CD4-positive, CD25-positive, alpha-beta regulatory T cell (primary cell): ENCODE results near the gene PIK3CB. TPM values are rescaled to one million over a fixed set of nuclear protein-coding genes. Genes with fewer than 3 reads are reported as not detected.
"Not testable (repeated sequence)": the region's sequence is repeated elsewhere in the genome, so short reads cannot be mapped to it uniquely, and the experiment has no call there.

Experiments
- ATAC-seq, 2 donors: fragments of 150-1000 bp; cut with Tn5 transposase; one replicate each; pipeline ENCODE4 v1.10.0; 2021; ENCODE audit warnings: low read depth in 2 of 2, moderate number of reproducible peaks in 2 of 2, moderate library complexity in 1 of 2
- DNase-seq, 3 donors: peaks; one replicate each; pipeline versions ENCODE4 v3.0.0 to v3.0.0-alpha.2; 2012 to 2022; ENCODE audit warnings: mixed read lengths in 1 of 3
- H3K27ac ChIP-seq: one replicate; pipeline ENCODE4 v1.7.0; 2013; ENCODE audit warnings: mild to moderate bottlenecking, low read length; ENCODE audit not compliant: insufficient read depth, poor library complexity, severe bottlenecking
- H3K27me3 ChIP-seq: one replicate; pipeline ENCODE4 v1.7.0; 2013; ENCODE audit warnings: low read length; ENCODE audit not compliant: control insufficient read depth, insufficient read depth
- H3K36me3 ChIP-seq: one replicate; pipeline ENCODE4 v1.7.0; 2013; ENCODE audit warnings: mild to moderate bottlenecking, low read length, moderate library complexity; ENCODE audit not compliant: control insufficient read depth, insufficient read depth
- H3K4me1 ChIP-seq: 2 replicates; pipeline ENCODE4 v1.7.0; 2013; ENCODE audit warnings: mild to moderate bottlenecking, low read length; ENCODE audit not compliant: insufficient read depth, control insufficient read depth, poor library complexity, severe bottlenecking
- H3K4me3 ChIP-seq: one replicate; pipeline ENCODE4 v1.7.0; 2013; ENCODE audit warnings: low read depth, mild to moderate bottlenecking, low read length, moderate library complexity
- H3K9me3 ChIP-seq, 2 experiments: 1 replicate in 1 of 2; 2 replicates in 1 of 2; pipeline ENCODE4 v1.7.0; 2013; ENCODE audit warnings: low read length in 2 of 2, mild to moderate bottlenecking in 1 of 2, moderate library complexity in 1 of 2; ENCODE audit not compliant: control insufficient read depth in 2 of 2
- H3K27ac Mint-ChIP-seq, 3 donors: one replicate each; pipeline ENCODE4 v1.8.0; 2020 to 2022; ENCODE audit warnings: mild to moderate bottlenecking in 3 of 3, mixed read lengths in 3 of 3, moderate library complexity in 2 of 3
- H3K27me3 Mint-ChIP-seq: one replicate; pipeline ENCODE4 v1.8.0; 2022; ENCODE audit warnings: mild to moderate bottlenecking, mixed read lengths
- H3K36me3 Mint-ChIP-seq: one replicate; pipeline ENCODE4 v1.8.0; 2020; ENCODE audit warnings: mixed read lengths
- H3K4me1 Mint-ChIP-seq, 4 donors: one replicate each; pipeline ENCODE4 v1.8.0; 2020 to 2022; ENCODE audit warnings: mixed read lengths in 4 of 4, mild to moderate bottlenecking in 1 of 4
- H3K4me3 Mint-ChIP-seq, 4 donors: one replicate each; pipeline ENCODE4 v1.8.0; 2020 to 2022; ENCODE audit warnings: mild to moderate bottlenecking in 4 of 4, mixed read lengths in 4 of 4, moderate library complexity in 3 of 4
- H3K9me3 Mint-ChIP-seq, 7 donors: one replicate each; pipeline ENCODE4 v1.8.0; 2020 to 2022; ENCODE audit warnings: mixed read lengths in 7 of 7, mild to moderate bottlenecking in 3 of 7, moderate library complexity in 2 of 7
- polyA plus RNA-seq, 4 donors: library from polyadenylated mRNA; unstranded; fragments of 300-500 nt; fragmentation: Illumina TruSeq; gene quantifications; one replicate each; pipeline ENCODE4 v1.2.3, GENCODE V29; 2021
- total RNA-seq: library from RNA; stranded (reverse); gene quantifications from one replicate; pipeline ENCODE4 v1.2.3, GENCODE V29; 2022

The PIK3CB gene
- total and polyA plus RNA-seq, 5 donors from 2014 or later: 10.3 to 29.2 (median 13.3) TPM

DNA sequence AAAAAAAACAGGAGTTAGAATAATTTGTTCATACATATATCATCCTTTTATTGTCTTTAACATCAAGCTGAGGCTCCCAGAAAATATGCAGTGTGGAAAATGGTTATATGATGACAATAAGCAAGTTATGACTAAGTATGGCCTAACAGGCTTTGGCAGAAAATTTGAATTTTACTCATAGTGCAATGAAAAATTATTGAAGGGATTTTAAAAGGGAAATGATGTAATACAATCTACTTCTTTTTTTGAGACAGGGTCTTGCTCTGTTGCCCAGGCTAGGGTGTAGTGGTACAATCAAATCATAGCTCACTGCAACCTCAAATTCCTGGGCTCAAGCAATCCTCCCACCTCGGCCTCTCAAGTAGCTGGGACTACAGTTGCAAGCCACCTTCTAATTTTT lies 147.5 kb downstream of the PIK3CB start:
- DNase-seq (no peak), ATAC-seq (no peak)
- Histone ChIP-seq H3K4me3 (no peak overlapping the region), H3K4me1 (no peaks in the 10 kb centered on the region), H3K36me3 (peaks cover 25% of the 10 kb centered on the region), H3K27me3 (no peaks in the 10 kb centered on the region), H3K9me3 (no peaks in the 10 kb centered on the region), H3K27ac (no peak overlapping the region)
- Mint-ChIP-seq H3K4me1 (peaks cover 0 to 13% (median 2%) of the 10 kb centered on the region in 4 donors), H3K27me3 (no peaks in the 10 kb centered on the region), H3K9me3 (no peaks in the 10 kb centered on the region), H3K36me3 (peaks cover 15% of the 10 kb centered on the region), H3K27ac (no peak overlapping the region), H3K4me3 (no peak overlapping the region)

DNA sequence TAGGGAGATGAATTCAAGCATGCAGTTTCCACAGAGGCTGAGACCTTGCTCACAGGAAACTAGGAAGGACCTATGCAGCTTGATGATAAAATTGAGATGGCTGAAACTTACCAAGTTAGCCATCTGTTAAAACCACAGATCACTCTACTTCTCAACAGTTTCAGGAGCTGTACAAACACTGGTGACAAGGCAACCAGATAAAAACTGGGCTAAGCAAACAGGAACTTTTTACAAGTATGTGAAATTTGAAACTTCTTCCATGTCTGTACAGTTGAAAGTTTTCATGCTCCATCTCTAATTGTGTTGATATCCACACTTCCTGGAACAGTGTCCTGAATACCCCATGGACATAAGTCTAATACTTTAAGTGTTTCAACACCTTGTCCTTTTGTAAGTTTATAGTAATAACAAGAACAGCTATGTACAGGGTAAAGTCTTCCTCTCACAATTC lies 147.9 kb downstream of the PIK3CB start:
- H3K27me3 ChIP-seq: no peaks in the 10 kb centered on the region
- H3K27ac ChIP-seq: no peak overlapping the region
- Mint-ChIP-seq H3K4me3 (no peak overlapping the region), H3K4me1 (peaks cover 0 to 13% (median 2%) of the 10 kb centered on the region in 4 donors), H3K9me3 (no peaks in the 10 kb centered on the region), H3K36me3 (peaks cover 18% of the 10 kb centered on the region), H3K27me3 (no peaks in the 10 kb centered on the region), H3K27ac (peak overlapping the region in 1 of 3 donors; percentile 25)
- H3K9me3 ChIP-seq: no peaks in the 10 kb centered on the region
- DNase-seq (peak in 1 of 3 donors; percentile 11), ATAC-seq (no peak)
- H3K4me1 ChIP-seq: no peaks in the 10 kb centered on the region
- peaks cover 30% of the 10 kb centered on the region for H3K36me3 ChIP-seq
- H3K4me3 ChIP-seq: no peak overlapping the region

DNA sequence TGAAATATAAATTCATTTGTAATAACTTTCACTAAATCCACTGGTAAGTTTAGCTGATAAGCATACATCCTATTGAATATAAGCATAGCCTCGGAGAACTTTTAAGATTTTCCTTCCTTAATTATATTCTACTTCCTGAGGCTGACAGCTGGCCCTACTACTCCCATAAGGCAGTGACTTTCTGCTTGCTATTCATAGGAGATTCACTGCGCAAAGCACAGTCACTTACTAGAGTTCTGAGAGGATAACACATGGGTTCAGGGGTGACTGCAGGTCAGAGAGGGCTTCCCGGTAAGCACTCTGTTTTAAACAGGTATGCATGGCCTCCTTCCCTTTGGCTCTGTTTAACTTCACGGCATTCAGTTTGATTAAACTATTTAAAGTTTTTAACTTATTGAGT lies 150.3 kb downstream of the PIK3CB start:
- Histone ChIP-seq H3K36me3 (peaks cover 34% of the 10 kb centered on the region), H3K9me3 (no peaks in the 10 kb centered on the region), H3K27me3 (no peaks in the 10 kb centered on the region), H3K4me1 (no peaks in the 10 kb centered on the region), H3K27ac (no peak overlapping the region), H3K4me3 (no peak overlapping the region)
- Mint-ChIP-seq H3K27ac (no peak overlapping the region), H3K9me3 (no peaks in the 10 kb centered on the region), H3K4me3 (no peak overlapping the region), H3K27me3 (no peaks in the 10 kb centered on the region), H3K4me1 (peaks cover 0 to 4% (median 2%) of the 10 kb centered on the region in 4 donors), H3K36me3 (peaks cover 28% of the 10 kb centered on the region)
- no peak for DNase-seq
- no peak for ATAC-seq

DNA sequence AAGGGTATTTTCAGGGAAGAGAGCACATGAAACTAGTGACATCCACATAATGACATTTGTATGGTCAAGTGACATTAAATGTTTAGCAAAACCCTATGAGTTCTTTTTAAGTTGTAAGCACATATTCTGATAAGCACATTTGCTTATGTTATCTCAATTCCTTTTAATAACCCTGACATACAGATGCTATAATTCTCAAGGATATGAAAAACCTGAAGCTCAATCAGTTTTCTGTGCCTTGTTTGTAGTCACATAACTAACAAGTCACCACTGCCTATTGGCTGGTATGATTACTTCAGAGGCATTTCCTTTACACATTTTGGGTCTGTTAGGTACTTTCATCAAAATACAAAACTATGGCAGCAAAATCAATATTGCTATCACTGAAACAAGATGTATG lies 152.1 kb downstream of the PIK3CB start:
- Mint-ChIP-seq H3K4me1 (peaks cover 0 to 3% (median under 1%) of the 10 kb centered on the region in 4 donors), H3K4me3 (no peak overlapping the region), H3K9me3 (no peaks in the 10 kb centered on the region), H3K27me3 (no peaks in the 10 kb centered on the region), H3K27ac (peak overlapping the region in 1 of 3 donors; percentile 71), H3K36me3 (peaks cover 34% of the 10 kb centered on the region)
- Histone ChIP-seq H3K4me3 (no peak overlapping the region), H3K27ac (no peak overlapping the region), H3K4me1 (no peaks in the 10 kb centered on the region), H3K27me3 (no peaks in the 10 kb centered on the region), H3K36me3 (peaks cover 30% of the 10 kb centered on the region), H3K9me3 (no peaks in the 10 kb centered on the region)
- no peak for DNase-seq
- no peak for ATAC-seq

DNA sequence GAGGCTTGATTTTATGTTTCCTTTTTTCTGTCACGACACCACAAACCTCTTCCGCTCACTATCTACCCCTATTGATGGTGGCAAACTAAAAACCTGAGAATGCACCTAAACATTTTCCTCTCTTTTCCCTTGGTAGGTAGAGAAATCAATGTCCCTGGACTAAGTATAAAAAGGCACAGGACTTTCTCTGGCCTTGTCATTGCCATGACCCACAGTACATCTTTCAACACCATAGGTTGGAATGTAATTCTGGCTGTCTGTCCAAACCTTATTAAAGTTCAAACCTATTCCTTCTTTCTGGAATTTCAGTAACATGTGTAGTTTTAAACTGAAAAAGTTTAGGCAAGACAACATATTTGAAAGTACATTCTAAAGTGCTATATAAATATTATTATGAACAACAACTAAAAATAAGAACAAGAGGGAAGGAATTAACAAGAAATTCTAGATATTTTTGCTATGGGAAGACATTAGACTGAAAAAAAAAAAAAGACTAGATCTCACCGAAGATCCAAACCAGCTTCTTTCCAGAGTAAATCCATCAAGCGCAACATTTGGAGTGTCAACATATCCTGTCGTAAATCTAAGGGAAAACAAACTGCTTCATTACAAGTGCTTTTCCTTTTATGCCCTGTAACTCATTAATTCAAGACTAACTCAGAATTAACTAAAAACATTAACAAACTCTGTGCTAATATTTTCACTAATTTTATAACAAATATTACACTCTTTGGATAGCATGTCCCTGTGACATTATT lies 153.1 kb downstream of the PIK3CB start:
- H3K36me3 Mint-ChIP-seq: peaks cover 31% of the 10 kb centered on the region
- DNase-seq: no peak
- Histone ChIP-seq H3K27me3 (no peaks in the 10 kb centered on the region), H3K9me3 (peaks cover 2 to 6% of the 10 kb centered on the region in 2 experiments), H3K27ac (no peak overlapping the region), H3K4me1 (no peaks in the 10 kb centered on the region), H3K4me3 (no peak overlapping the region), H3K36me3 (peaks cover 28% of the 10 kb centered on the region)
- H3K4me1 Mint-ChIP-seq: no peaks in the 10 kb centered on the region
- no peak overlapping the region for H3K27ac Mint-ChIP-seq
- ATAC-seq: no peak
- H3K9me3 Mint-ChIP-seq: peaks cover 0 to 3% (median 0%) of the 10 kb centered on the region in 7 donors
- no peak overlapping the region for H3K4me3 Mint-ChIP-seq
- no peaks in the 10 kb centered on the region for H3K27me3 Mint-ChIP-seq

DNA sequence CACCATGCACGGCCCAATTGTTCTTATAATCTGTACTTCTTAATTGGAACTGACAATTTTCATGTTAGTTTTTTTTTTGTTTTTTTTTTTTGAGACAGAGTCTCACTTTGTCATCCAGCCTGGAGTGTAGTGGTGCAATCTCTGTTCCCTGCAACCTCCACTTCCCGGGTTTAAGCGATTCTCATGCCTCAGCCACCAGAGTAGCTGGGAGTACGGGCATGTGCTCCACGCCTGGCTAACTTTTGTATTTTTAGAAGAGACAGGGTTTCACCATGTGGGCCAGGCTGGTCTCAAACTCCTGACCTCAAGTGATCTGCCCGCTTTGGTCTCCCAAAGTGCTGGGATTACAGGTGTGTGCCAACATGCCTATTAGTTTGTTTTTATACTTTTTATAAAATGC lies 153.8 kb downstream of the PIK3CB start:
- H3K36me3 Mint-ChIP-seq: peaks cover 34% of the 10 kb centered on the region
- not testable (repeated sequence) for DNase-seq, H3K27me3 Mint-ChIP-seq, H3K4me1 ChIP-seq, H3K4me3 ChIP-seq, H3K4me1 Mint-ChIP-seq, H3K4me3 Mint-ChIP-seq, H3K27ac ChIP-seq, H3K27ac Mint-ChIP-seq, H3K9me3 Mint-ChIP-seq, ATAC-seq, H3K27me3 ChIP-seq
- peaks cover 34% of the 10 kb centered on the region for H3K36me3 ChIP-seq
- H3K9me3 ChIP-seq: peaks cover 3 to 13% of the 10 kb centered on the region in 2 experiments

DNA sequence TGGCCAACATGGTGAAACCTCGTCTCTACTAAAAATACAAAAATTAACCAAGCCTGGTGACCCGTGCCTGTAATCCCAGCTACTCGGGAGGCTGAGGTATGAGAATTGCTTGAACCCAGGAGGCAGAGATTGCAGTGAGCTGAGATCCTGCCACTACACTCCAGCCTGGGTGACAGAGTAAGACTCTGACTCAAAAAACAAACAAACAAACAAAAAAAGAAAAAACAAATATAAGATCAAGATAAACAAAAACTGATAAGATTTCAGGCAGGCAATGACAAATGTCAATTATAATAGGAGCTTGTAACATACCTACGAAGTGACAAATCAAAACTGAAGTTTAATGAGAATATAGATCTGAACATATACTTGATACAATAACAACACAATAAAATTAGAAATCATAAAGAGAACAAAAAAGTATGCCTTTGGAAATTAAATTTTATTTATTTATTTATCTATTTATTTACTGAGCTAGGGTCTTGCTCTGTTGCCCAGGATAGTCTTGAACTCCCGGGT lies 155.8 kb downstream of the PIK3CB start:
- Mint-ChIP-seq H3K27me3 (no peaks in the 10 kb centered on the region), H3K27ac (no peak overlapping the region), H3K36me3 (peaks cover 51% of the 10 kb centered on the region), H3K4me1 (peaks cover 0 to 5% (median 0%) of the 10 kb centered on the region in 4 donors), H3K4me3 (no peak overlapping the region), H3K9me3 (peaks cover 0 to 20% (median 7%) of the 10 kb centered on the region in 7 donors)
- ATAC-seq: no peak
- H3K4me3 ChIP-seq: no peak overlapping the region
- no peaks in the 10 kb centered on the region for H3K4me1 ChIP-seq
- peaks cover 10 to 23% of the 10 kb centered on the region in 2 experiments for H3K9me3 ChIP-seq
- H3K27me3 ChIP-seq: no peaks in the 10 kb centered on the region
- no peak for DNase-seq
- H3K27ac ChIP-seq: no peak overlapping the region
- H3K36me3 ChIP-seq: peaks cover 54% of the 10 kb centered on the region

DNA sequence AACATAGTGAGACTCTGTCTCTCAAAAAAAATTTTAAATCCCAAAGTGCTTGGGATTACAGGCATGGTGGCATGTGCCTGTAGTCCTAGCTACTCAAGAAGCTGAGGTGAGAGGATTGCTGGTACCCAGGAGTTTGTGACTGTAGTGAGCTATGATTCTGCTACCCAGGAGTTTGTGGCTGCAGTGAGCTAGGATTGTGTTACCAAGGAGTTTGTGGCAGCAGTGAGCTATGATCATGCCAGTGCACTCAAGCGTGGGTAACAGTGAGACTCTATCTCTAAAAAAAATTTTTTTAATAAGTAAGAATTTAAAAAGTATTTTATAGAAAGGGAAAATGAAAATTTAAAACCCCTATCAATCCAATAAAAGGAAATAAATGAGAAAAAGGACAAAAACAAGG lies 156.6 kb downstream of the PIK3CB start:
- H3K4me1 ChIP-seq: no peaks in the 10 kb centered on the region
- Mint-ChIP-seq H3K27ac (no peak overlapping the region), H3K27me3 (no peaks in the 10 kb centered on the region), H3K9me3 (peaks cover 0 to 20% (median 7%) of the 10 kb centered on the region in 7 donors), H3K4me1 (peaks cover 0 to 7% (median 0%) of the 10 kb centered on the region in 4 donors), H3K36me3 (peaks cover 55% of the 10 kb centered on the region), H3K4me3 (no peak overlapping the region)
- H3K36me3 ChIP-seq: peaks cover 48% of the 10 kb centered on the region
- ATAC-seq (no peak), DNase-seq (no peak)
- no peak overlapping the region for H3K27ac ChIP-seq
- H3K4me3 ChIP-seq: no peak overlapping the region
- no peaks in the 10 kb centered on the region for H3K27me3 ChIP-seq
- peaks cover 10 to 23% of the 10 kb centered on the region in 2 experiments for H3K9me3 ChIP-seq
